IMR-90 (cell line): Measurements from ENCODE around the gene PARD3. TPM values are rescaled to one million over a fixed set of nuclear protein-coding genes. Genes with fewer than 3 reads are reported as not detected.

Experiments used
- ATAC-seq: fragments of 200-7000 bp; cut with Tn5 transposase; 2 replicates; pipeline ENCODE4 v1.9.1; 2020; ENCODE audit warnings: low read depth, mild to moderate bottlenecking, moderate library complexity
- BruUV-seq: library from RNA; stranded (reverse); fragments of 400-500 nt; replicated peaks from 2 replicates; lab custom pipeline; 2021; lab: Mats Ljungman, UMichigan
- CTCF ChIA-PET: fragments of 300-600 bp; formaldehyde crosslinking; extraction: SDS; loops from one replicate; lab custom pipeline; 2021; ENCODE audit warnings: antibody characterized with exemption; lab: Yijun Ruan, JAX
- POLR2A ChIA-PET: fragments of 300-600 bp; sonication (Branson Sonifier 250); formaldehyde crosslinking; loops from one replicate; lab custom pipeline; 2022; ENCODE audit warnings: antibody characterized with exemption; ENCODE audit not compliant: unreplicated experiment; lab: Charles Lee
- DNase-seq: peaks from one replicate; pipeline ENCODE4 v3.0.0; 2013
- H2AFZ ChIP-seq: replicated peaks from 2 replicates; pipeline ENCODE3; 2013; ENCODE audit warnings: low read length, mild to moderate bottlenecking; ENCODE audit not compliant: poor library complexity
- H2AK5ac ChIP-seq: 2 replicates; pipeline ENCODE4 v1.6.1; 2013; ENCODE audit warnings: low read depth, low read length, inconsistent platforms
- H2AK9ac ChIP-seq: replicated peaks from 2 replicates; pipeline ENCODE3; 2013; ENCODE audit warnings: mild to moderate bottlenecking, low read depth, low read length, moderate library complexity; ENCODE audit not compliant: poor library complexity
- H2BK120ac ChIP-seq: 2 replicates; pipeline ENCODE4 v1.6.1; 2013; ENCODE audit warnings: low read depth, low read length, inconsistent platforms
- H2BK15ac ChIP-seq: 3 replicates; pipeline ENCODE4 v1.6.1; 2013; ENCODE audit warnings: low read depth, low read length, inconsistent platforms
- H2BK20ac ChIP-seq: 2 replicates; pipeline ENCODE4 v1.6.1; 2013; ENCODE audit warnings: low read depth, mild to moderate bottlenecking, inconsistent platforms, low read length, moderate library complexity
- H2BK5ac ChIP-seq: 2 replicates; pipeline ENCODE4 v1.6.1; 2013; ENCODE audit warnings: mild to moderate bottlenecking, low read depth, low read length, inconsistent platforms; ENCODE audit not compliant: poor library complexity, severe bottlenecking
- H3K14ac ChIP-seq: replicated peaks from 2 replicates; pipeline ENCODE4 v1.6.1; 2013; ENCODE audit warnings: low read depth, low read length, inconsistent platforms
- H3K18ac ChIP-seq: 2 replicates; pipeline ENCODE4 v1.6.1; 2013; ENCODE audit warnings: low read depth, low read length, control low read depth
- H3K23ac ChIP-seq: 2 replicates; pipeline ENCODE4 v1.6.1; 2013; ENCODE audit warnings: low read depth, low read length, inconsistent platforms
- H3K27ac ChIP-seq: 2 replicates; pipeline ENCODE4 v1.5.1; 2013; ENCODE audit warnings: mild to moderate bottlenecking, control low read depth, low read length; ENCODE audit not compliant: insufficient read depth
- H3K27me3 ChIP-seq: 2 replicates; pipeline ENCODE4 v1.6.1; 2013; ENCODE audit warnings: low read length; ENCODE audit not compliant: control insufficient read depth, insufficient read depth
- H3K36me3 ChIP-seq: 2 replicates; pipeline ENCODE4 v1.6.1; 2013; ENCODE audit warnings: low read length, mixed read lengths; ENCODE audit not compliant: control insufficient read depth, insufficient read depth
- H3K4ac ChIP-seq: 2 replicates; pipeline ENCODE4 v1.6.1; 2013; ENCODE audit warnings: low read depth, low read length, inconsistent platforms
- H3K4me1 ChIP-seq: 2 replicates; pipeline ENCODE4 v1.6.1; 2013; ENCODE audit warnings: low read length, mixed read lengths; ENCODE audit not compliant: control insufficient read depth, insufficient read depth
- H3K4me2 ChIP-seq: 2 replicates; pipeline ENCODE4 v1.6.1; 2013; ENCODE audit warnings: low read depth, mild to moderate bottlenecking, control low read depth, low read length, moderate library complexity
- H3K4me3 ChIP-seq: 2 replicates; pipeline ENCODE4 v1.5.1; 2013; ENCODE audit warnings: low read depth, mild to moderate bottlenecking, control low read depth, low read length, moderate library complexity; ENCODE audit not compliant: insufficient read depth
- H3K56ac ChIP-seq: 2 replicates; pipeline ENCODE4 v1.6.1; 2013; ENCODE audit warnings: low read length, inconsistent platforms; ENCODE audit not compliant: insufficient read depth; ENCODE audit errors: extremely low read depth
- H3K79me1 ChIP-seq, 2 experiments: 2 replicates each; pipeline ENCODE4 v1.6.1; 2013; ENCODE audit warnings: low read length in 2 of 2, inconsistent platforms in 1 of 2, low read depth in 1 of 2
- H3K9ac ChIP-seq: 2 replicates; pipeline ENCODE4 v1.6.1; 2013; ENCODE audit warnings: low read depth, low read length, control low read depth
- H3K9me1 ChIP-seq: 2 replicates; pipeline ENCODE4 v1.6.1; 2013; ENCODE audit warnings: low read length, inconsistent platforms; ENCODE audit not compliant: insufficient read depth
- H3K9me3 ChIP-seq: 2 replicates; pipeline ENCODE4 v1.6.1; 2013; ENCODE audit warnings: low read length; ENCODE audit not compliant: control insufficient read depth, insufficient read depth
- H4K20me1 ChIP-seq: 2 replicates; pipeline ENCODE4 v1.6.1; 2013; ENCODE audit warnings: low read length, inconsistent platforms; ENCODE audit not compliant: insufficient read depth
- H4K5ac ChIP-seq: 2 replicates; pipeline ENCODE4 v1.6.1; 2013; ENCODE audit warnings: mild to moderate bottlenecking, low read depth, low read length, control low read depth
- H4K8ac ChIP-seq, 2 experiments: 2 replicates each; pipeline ENCODE4 v1.6.1; 2013; ENCODE audit warnings: low read depth in 2 of 2, low read length in 2 of 2, control low read depth in 1 of 2, inconsistent platforms in 1 of 2
- H4K91ac ChIP-seq: 2 replicates; pipeline ENCODE4 v1.6.1; 2013; ENCODE audit warnings: low read depth, low read length, inconsistent platforms; ENCODE audit not compliant: insufficient read depth
- FOS ChIP-seq: fragments of 150-350 bp; IDR thresholded peaks from 2 replicates; pipeline ENCODE4 v1.6.1; 2016; ENCODE audit warnings: low read depth, low read length
- MAZ ChIP-seq: IDR thresholded peaks from 2 replicates; pipeline ENCODE4 v1.6.1; 2012; ENCODE audit warnings: low read depth, mild to moderate bottlenecking, low read length, improper control_type of control experiment, moderate library complexity, borderline replicate concordance
- RAD21 ChIP-seq: IDR thresholded peaks from 2 replicates; pipeline ENCODE4 v1.6.1; 2012; ENCODE audit warnings: low read length, improper control_type of control experiment
- WGBS, 2 experiments: methylation state at CpG; one replicate each; pipeline versions ENCODE4 v1.1.5 to v1.1.7; 2013; ENCODE audit warnings: missing lambda C conversion rate in 2 of 2; ENCODE audit not compliant: insufficient read length in 1 of 2; ENCODE audit errors: extremely low coverage in 2 of 2; 5-methylcytosine and 5-hydroxymethylcytosine counted together
- dilution Hi-C: fragments of 300-500 bp; cut with HindIII; formaldehyde crosslinking; loops from one replicate; pipeline ENCODE4 v1.14.3; 2018; ENCODE audit warnings: low sequenced_read_pairs; ENCODE audit not compliant: unreplicated experiment
- in situ Hi-C: fragments of 300-500 bp; cut with MboI; formaldehyde crosslinking; loops from 3 replicates; pipeline ENCODE4 v1.14.3; 2019; ENCODE audit warnings: low sequenced_read_pairs, inconsistent platforms, mixed read lengths
- intact Hi-C: fragments of 100-400 bp; cut with micrococcal nuclease; formaldehyde crosslinking; loops from 2 replicates; pipeline ENCODE4 v1.10.0; 2022
- polyA plus RNA-seq, 3 experiments: library from polyadenylated mRNA; depleted of rRNA; stranded (reverse); fragments of >200 nt; gene quantifications; 2 replicates each; pipeline ENCODE4 v1.2.3, GENCODE V29; 2012; ENCODE audit warnings: low replicate concordance in 1 of 3
- total RNA-seq: library from RNA; depleted of rRNA; stranded (reverse); fragments of >200 nt; gene quantifications from 2 replicates; pipeline ENCODE4 v1.2.3, GENCODE V29; 2012

PARD3 gene
- total and polyA plus RNA-seq, 2 of the 4 experiments (the other 2 are of a cell fraction): 14.6 to 37.5 TPM

DNA sequence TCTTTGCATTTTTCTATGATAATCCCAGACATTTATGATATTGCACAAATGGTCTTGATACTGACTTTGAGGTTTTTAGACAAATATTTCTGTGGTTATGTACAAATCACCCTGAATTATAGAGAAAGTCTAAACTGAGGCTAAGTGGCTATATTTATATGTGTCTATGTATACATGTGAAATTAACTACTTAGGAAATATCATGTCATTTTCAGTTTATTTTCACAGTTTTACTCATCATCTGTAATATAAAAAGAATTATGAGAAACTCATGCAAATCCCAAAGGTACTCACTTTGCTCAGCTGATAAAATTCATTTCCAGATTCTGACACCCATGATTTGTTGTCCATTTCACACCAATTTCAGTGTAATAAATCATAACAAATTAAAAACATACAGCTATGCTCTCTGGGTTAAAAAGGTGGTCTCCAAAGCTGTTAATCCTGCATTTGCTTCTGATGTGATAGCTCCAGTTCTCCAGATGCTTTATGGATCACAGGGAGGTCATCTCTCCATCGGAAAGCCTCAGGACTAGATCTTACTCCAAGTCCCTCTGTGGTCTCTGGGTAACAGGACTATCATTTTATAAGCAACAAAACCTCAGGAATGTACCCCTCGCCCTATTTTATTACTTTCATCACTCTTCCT, 673.9 kb downstream of the PARD3 start:
- POLR2A ChIA-PET: no interaction called here
- H2AFZ ChIP-seq: no peak overlapping the region
- no CpG with 5 or more reads among the region's 2 CpGs for WGBS, 2 experiments

More for the DNA sequence above, 673.9 kb downstream of the PARD3 start:
- DNase-seq (no peak), ATAC-seq (no peak)
- in situ Hi-C loops: no loop called here
- H3K9me3 ChIP-seq: no peaks in the 10 kb centered on the region
- H3K18ac ChIP-seq: no peak overlapping the region
- H3K4me1 ChIP-seq: peaks cover 2% of the 10 kb centered on the region; the same call in 1 of the 2 replicates
- H3K36me3 ChIP-seq: no peaks in the 10 kb centered on the region
- H3K4ac ChIP-seq: no peak overlapping the region
- H3K9ac ChIP-seq: no peak overlapping the region
- H3K56ac ChIP-seq: no peak overlapping the region
- H4K8ac ChIP-seq: no peak overlapping the region
- no peak overlapping the region for H4K91ac ChIP-seq
- H2BK20ac ChIP-seq: no peak overlapping the region
- H3K79me1 ChIP-seq: no peaks in the 10 kb centered on the region
- no peak overlapping the region for H4K5ac ChIP-seq
- H2AK9ac ChIP-seq: no peak overlapping the region
- H3K9me1 ChIP-seq: peaks cover 3% of the 10 kb centered on the region; the same call in 1 of the 2 replicates
- H3K23ac ChIP-seq: no peak overlapping the region
- no TSS peak for BruUV-seq
- no peak overlapping the region for H2BK120ac ChIP-seq
- no peak overlapping the region for H2AK5ac ChIP-seq
- no peak overlapping the region for H3K4me3 ChIP-seq
- CTCF ChIA-PET: no interaction called here
- no peaks in the 10 kb centered on the region for H4K20me1 ChIP-seq
- intact Hi-C loops: no loop called here
- H3K27me3 ChIP-seq: no peaks in the 10 kb centered on the region
- TF ChIP-seq RAD21 (no peak), MAZ (no peak), FOS (no peak)
- no peak overlapping the region for H3K27ac ChIP-seq
- no peak overlapping the region for H2BK15ac ChIP-seq
- no peak overlapping the region for H2BK5ac ChIP-seq
- dilution Hi-C loops: no loop called here
- H3K14ac ChIP-seq: no peak overlapping the region
- no peak overlapping the region for H3K4me2 ChIP-seq
